ENCODE measurements around the gene NUP205. TPM values are rescaled to one million over a fixed set of nuclear protein-coding genes. Genes with fewer than 3 reads are reported as not detected.

The NUP205 gene
- total RNA-seq, 4 donors from 2014 or later: 21.0 to 65.9 (median 47.6) TPM

GRCh38 chr7:135616136-135616535, 58.4 kb downstream of the NUP205 start:
- H3K4me3 ChIP-seq: no peak overlapping the region
- TF ChIP-seq POLR2A (IDR thresholded peaks at IDR 0.05): no peak
- TF ChIP-seq CTCF (IDR thresholded peaks at IDR 0.05): no peak
- intact Hi-C loops (cut with DNase I; ENCODE audit: low total_unique reads): no loop called here
- no peak overlapping the region for H3K27ac ChIP-seq
- H3K4me1 ChIP-seq: no peaks in the 10 kb centered on the region
- H3K9me3 ChIP-seq: no peaks in the 10 kb centered on the region
- no peaks in the 10 kb centered on the region for H3K36me3 ChIP-seq
- no peak for DNase-seq
- no peaks in the 10 kb centered on the region for H3K27me3 ChIP-seq

- Histone ChIP-seq H3K27ac (no peak overlapping the region), H3K9me3 (no peaks in the 10 kb centered on the region), H3K27me3 (no peaks in the 10 kb centered on the region), H3K36me3 (no peaks in the 10 kb centered on the region), H3K4me1 (no peaks in the 10 kb centered on the region), H3K4me3 (no peak overlapping the region)
- intact Hi-C loops (cut with DNase I; ENCODE audit: low total_unique reads): no loop called here
- TF ChIP-seq CTCF (IDR thresholded peaks at IDR 0.05) (no peak), POLR2A (IDR thresholded peaks at IDR 0.05) (no peak)
- no peak for DNase-seq
These were observed 60.1 kb downstream of the NUP205 start for GRCh38 chr7:135617781-135618180.

- no peak for TF ChIP-seq CTCF (IDR thresholded peaks at IDR 0.05)
- TF ChIP-seq POLR2A (IDR thresholded peaks at IDR 0.05): no peak
- Histone ChIP-seq H3K27me3 (no peaks in the 10 kb centered on the region), H3K4me1 (no peaks in the 10 kb centered on the region), H3K27ac (no peak overlapping the region), H3K4me3 (no peak overlapping the region), H3K9me3 (no peaks in the 10 kb centered on the region), H3K36me3 (no peaks in the 10 kb centered on the region)
- DNase-seq: no peak
- intact Hi-C loops (cut with DNase I; ENCODE audit: low total_unique reads): no loop called here
These were observed 60.8 kb downstream of the NUP205 start for GRCh38 chr7:135618510-135618909.

- H3K4me1 ChIP-seq: no peaks in the 10 kb centered on the region
- no peak for DNase-seq
These were observed 62.7 kb downstream of the NUP205 start for GRCh38 chr7:135620447-135620846.

More at GRCh38 chr7:135620447-135620846, 62.7 kb downstream of the NUP205 start:
- Histone ChIP-seq H3K4me3 (no peak overlapping the region), H3K36me3 (no peaks in the 10 kb centered on the region), H3K27me3 (no peaks in the 10 kb centered on the region), H3K9me3 (no peaks in the 10 kb centered on the region), H3K27ac (no peak overlapping the region)
- intact Hi-C loops (cut with DNase I; ENCODE audit: low total_unique reads): no loop called here
- TF ChIP-seq CTCF (IDR thresholded peaks at IDR 0.05) (no peak), POLR2A (IDR thresholded peaks at IDR 0.05) (no peak)

All from uterus (tissue), 4 donors.